ENCODE data around the gene SLC6A17.

The SLC6A17 gene

DNA sequence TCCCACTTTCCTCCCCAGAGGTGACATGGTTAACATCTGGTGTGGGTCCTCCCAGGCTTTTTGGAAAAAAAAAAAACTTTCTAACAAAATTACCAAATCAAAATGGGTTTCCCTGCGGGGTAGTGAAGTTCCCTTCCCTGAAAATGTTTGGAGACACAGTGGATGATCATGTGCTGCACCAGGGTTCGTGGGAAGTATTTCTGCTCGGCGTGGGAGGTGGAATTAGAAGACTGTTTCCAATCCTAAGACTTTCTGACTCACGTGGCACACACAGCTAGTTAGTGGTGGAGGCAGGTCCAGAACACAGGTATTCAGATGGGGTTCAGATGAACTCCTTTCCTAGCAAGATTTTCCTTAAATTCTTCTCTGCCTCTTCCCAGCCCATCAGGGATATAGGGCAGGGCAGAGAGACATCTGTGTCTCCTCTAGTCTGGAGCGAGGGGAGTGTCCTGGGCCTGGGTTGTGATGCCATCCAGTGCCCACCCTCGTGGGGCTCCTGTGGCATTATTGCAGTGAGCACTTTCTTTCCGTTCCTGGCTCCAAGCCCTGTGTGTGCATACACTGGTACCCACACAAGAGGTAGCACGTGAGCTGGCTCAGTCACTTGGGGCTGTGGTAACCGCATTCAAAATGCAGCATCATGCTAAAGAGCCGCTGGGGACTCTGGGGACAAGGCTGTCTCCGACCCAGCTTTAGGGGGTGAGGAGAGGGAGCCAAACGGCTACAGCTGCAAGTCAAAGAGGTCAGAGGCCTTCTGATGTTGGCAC is 87.3 kb downstream of the SLC6A17 start:
- no peaks in the 10 kb centered on the region for H3K9me3 ChIP-seq (ENCODE audit: low read depth, low read length)
- TF ChIP-seq FOXP2 (optimal IDR thresholded peaks at IDR 0.05; ENCODE audit: control extremely low read depth, extremely low read length, insufficient read depth) (no peak), EZH2 (IDR thresholded peaks at IDR 0.05) (no peak), POLR2AphosphoS5 (IDR thresholded peaks at IDR 0.05; ENCODE audit: borderline replicate concordance, low read depth, low read length) (no peak)
- no peak for DNase-seq (ENCODE audit: low read depth, low spot score)
- H3K4me3 ChIP-seq, result no peak overlapping the region
- no peaks in the 10 kb centered on the region for H3K36me3 ChIP-seq (ENCODE audit: insufficient read depth, low read length)
- no peak overlapping the region for H3K27ac ChIP-seq
- no peak overlapping the region for H3K9ac ChIP-seq (ENCODE audit: insufficient read length)

DNA sequence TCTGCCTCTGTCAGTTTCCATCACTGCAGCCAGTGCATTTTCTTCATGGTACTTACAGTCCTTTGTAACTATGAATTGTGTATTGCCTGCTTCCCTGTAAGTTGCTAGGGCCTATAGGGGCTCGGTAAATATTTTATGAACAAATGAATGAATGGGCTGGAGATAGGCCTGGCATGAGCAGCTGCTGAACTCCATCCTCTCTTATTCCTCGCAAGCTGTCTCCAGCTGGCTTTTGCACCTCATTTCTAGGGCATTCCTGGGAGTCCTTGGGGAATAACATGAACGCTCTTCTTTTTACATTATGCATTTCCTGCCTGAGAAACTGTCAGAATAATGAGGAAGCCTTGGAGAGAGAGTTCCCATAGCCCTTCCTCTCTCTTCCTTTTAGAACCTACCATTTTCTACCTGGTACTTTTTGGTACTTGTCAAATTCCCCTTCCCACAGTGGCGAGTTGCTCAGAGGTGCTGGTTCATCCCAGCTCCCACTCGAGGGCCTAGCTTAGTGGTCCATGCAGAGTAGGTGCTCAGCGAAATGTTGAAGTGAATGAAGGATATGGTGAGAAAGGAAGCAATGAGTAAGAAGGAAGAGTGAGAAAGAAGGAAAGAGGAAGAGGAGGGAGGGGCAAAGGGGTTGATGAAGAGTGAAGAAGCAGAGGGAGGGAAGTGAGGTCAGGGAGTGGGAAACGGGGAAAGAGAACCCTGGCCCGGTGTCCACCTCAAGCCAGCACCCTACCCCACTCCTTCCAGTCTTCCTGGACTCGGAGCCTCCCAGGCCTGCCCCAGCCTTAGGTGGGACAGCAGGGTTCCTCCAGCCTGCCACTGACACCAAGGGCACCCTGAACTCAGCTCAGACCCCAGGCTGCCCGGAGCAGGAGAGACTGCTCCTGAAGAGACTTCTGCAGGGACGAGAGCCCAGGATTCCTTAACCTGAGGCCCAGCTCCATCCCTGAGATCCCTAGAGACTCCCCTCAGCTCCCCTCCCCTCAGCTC is 89.4 kb downstream of the SLC6A17 start:
- no peak overlapping the region for H3K4me3 ChIP-seq
- no peaks in the 10 kb centered on the region for H3K36me3 ChIP-seq (ENCODE audit: insufficient read depth, low read length)
- DNase-seq (ENCODE audit: low read depth, low spot score), result no peak
- H3K9ac ChIP-seq (ENCODE audit: insufficient read length), result no peak overlapping the region
- H3K9me3 ChIP-seq (ENCODE audit: low read depth, low read length), result no peaks in the 10 kb centered on the region
- no peak overlapping the region for H3K27ac ChIP-seq
- no peak for TF ChIP-seq POLR2AphosphoS5 (IDR thresholded peaks at IDR 0.05; ENCODE audit: borderline replicate concordance, low read depth, low read length)
- TF ChIP-seq EZH2 (IDR thresholded peaks at IDR 0.05), result no peak
- no peak for TF ChIP-seq FOXP2 (optimal IDR thresholded peaks at IDR 0.05; ENCODE audit: control extremely low read depth, extremely low read length, insufficient read depth)

GRCh38 chr1:110240476-110241210 is 90.3 kb downstream of the SLC6A17 start:
- no peak overlapping the region for H3K27ac ChIP-seq
- no peak overlapping the region for H3K9ac ChIP-seq (ENCODE audit: insufficient read length)
- no peaks in the 10 kb centered on the region for H3K36me3 ChIP-seq (ENCODE audit: insufficient read depth, low read length)
- TF ChIP-seq EZH2 (IDR thresholded peaks at IDR 0.05) (no peak), POLR2AphosphoS5 (IDR thresholded peaks at IDR 0.05; ENCODE audit: borderline replicate concordance, low read depth, low read length) (no peak), FOXP2 (optimal IDR thresholded peaks at IDR 0.05; ENCODE audit: control extremely low read depth, extremely low read length, insufficient read depth) (no peak)
- no peak for DNase-seq (ENCODE audit: low read depth, low spot score)
- no peak overlapping the region for H3K4me3 ChIP-seq
- no peaks in the 10 kb centered on the region for H3K9me3 ChIP-seq (ENCODE audit: low read depth, low read length)

DNA sequence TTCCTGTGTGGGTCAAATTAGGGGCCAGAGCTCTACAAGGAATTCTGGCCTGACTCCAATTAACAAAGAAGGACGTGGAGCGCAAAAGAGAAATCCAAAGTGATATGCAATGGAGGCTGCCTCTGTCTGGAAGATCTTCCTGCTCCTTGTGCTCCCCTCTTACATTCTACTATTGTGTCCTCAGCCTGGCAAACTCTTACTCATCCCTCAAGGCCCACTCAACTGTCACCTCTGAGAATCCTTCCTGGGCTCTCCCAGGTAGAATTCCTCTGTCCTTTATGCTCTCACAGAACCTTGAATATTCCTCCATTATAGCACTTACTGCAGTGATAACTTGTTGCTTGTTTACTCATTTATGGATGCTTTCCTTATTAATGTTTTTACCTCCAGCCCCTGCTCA is 91.2 kb downstream of the SLC6A17 start:
- H3K27ac ChIP-seq, result no peak overlapping the region
- TF ChIP-seq FOXP2 (optimal IDR thresholded peaks at IDR 0.05; ENCODE audit: control extremely low read depth, extremely low read length, insufficient read depth), result no peak
- no peak for TF ChIP-seq POLR2AphosphoS5 (IDR thresholded peaks at IDR 0.05; ENCODE audit: borderline replicate concordance, low read depth, low read length)
- TF ChIP-seq EZH2 (IDR thresholded peaks at IDR 0.05), result no peak
- DNase-seq (ENCODE audit: low read depth, low spot score), result no peak

DNA sequence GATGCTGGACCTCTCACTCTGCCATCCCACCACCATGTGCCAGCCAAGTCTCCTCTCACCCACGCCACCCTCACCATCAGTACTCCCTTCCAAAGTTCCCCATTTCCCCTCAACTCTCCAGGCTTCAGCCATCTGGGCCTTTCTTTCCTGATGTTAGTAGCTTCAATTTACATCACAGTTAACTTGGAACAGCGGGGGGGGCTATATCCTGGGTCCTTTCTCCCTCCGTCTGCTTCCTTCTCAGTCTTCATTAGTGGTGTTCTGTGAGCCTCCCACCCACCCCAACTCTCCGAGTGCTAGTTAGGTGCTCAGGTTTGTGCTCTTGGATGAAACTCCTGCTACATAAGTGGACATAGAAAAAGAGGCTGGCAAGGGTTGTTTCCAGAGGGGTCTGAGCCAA is 91.8 kb downstream of the SLC6A17 start:
- no peak for DNase-seq (ENCODE audit: low read depth, low spot score)
- TF ChIP-seq EZH2 (IDR thresholded peaks at IDR 0.05) (no peak), FOXP2 (optimal IDR thresholded peaks at IDR 0.05; ENCODE audit: control extremely low read depth, extremely low read length, insufficient read depth) (no peak), POLR2AphosphoS5 (IDR thresholded peaks at IDR 0.05; ENCODE audit: borderline replicate concordance, low read depth, low read length) (no peak)
- H3K27ac ChIP-seq, result no peak overlapping the region

More for the DNA sequence above, 91.2 kb downstream of the SLC6A17 start:
- Histone ChIP-seq H3K9me3 (ENCODE audit: low read depth, low read length) (no peaks in the 10 kb centered on the region), H3K36me3 (ENCODE audit: insufficient read depth, low read length) (no peaks in the 10 kb centered on the region), H3K9ac (ENCODE audit: insufficient read length) (no peak overlapping the region), H3K4me3 (no peak overlapping the region)

DNA sequence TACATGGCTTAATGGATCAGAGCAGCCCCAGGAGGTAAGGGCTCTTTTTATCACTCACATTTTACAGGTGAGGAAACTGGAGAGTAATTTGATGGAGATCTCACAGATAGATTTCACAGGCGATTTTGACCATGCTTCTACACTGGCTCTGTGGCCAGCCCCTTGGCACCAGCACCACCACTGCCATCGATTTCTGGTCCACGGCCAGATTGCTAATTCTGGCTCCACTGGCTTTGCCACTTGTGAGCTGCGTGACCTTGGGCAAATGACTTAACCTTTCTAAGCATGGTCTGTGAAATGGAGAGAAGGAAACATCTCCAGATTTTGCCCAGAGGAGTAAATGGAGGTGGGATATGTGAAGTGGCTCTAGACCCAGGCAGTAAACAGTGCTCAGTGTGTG is 92.4 kb downstream of the SLC6A17 start:
- no peaks in the 10 kb centered on the region for H3K36me3 ChIP-seq (ENCODE audit: insufficient read depth, low read length)
- no peak overlapping the region for H3K27ac ChIP-seq
- no peak for DNase-seq (ENCODE audit: low read depth, low spot score)
- TF ChIP-seq FOXP2 (optimal IDR thresholded peaks at IDR 0.05; ENCODE audit: control extremely low read depth, extremely low read length, insufficient read depth) (no peak), POLR2AphosphoS5 (IDR thresholded peaks at IDR 0.05; ENCODE audit: borderline replicate concordance, low read depth, low read length) (no peak), EZH2 (IDR thresholded peaks at IDR 0.05) (no peak)
- no peak overlapping the region for H3K4me3 ChIP-seq
- H3K9me3 ChIP-seq (ENCODE audit: low read depth, low read length), result no peaks in the 10 kb centered on the region
- no peak overlapping the region for H3K9ac ChIP-seq (ENCODE audit: insufficient read length)

More for the DNA sequence above, 91.8 kb downstream of the SLC6A17 start:
- Histone ChIP-seq H3K36me3 (ENCODE audit: insufficient read depth, low read length) (no peaks in the 10 kb centered on the region), H3K9ac (ENCODE audit: insufficient read length) (no peak overlapping the region), H3K4me3 (no peak overlapping the region), H3K9me3 (ENCODE audit: low read depth, low read length) (no peaks in the 10 kb centered on the region)

DNA sequence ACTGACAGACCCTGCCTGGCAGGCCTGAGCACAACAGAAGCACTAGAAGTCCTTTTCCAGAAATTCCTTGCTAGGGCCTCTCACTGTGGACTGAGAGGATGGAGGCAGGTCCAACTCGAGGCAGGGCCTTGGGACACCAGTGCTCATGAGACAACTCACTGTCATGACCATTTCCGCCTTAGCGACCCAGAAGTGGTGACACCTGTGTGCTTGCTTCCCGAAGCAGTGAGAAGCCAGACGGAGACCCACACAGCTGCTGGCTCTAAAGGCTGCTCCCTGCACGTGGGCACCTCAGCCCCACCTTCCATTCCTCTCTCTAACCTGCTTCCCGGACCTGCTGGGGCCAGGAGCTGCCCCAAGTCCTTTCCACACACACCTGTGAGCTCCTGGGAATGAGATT is 92.9 kb downstream of the SLC6A17 start:
- H3K27ac ChIP-seq, result no peak overlapping the region
- no peak for DNase-seq (ENCODE audit: low read depth, low spot score)
- H3K9me3 ChIP-seq (ENCODE audit: low read depth, low read length), result no peaks in the 10 kb centered on the region
- H3K36me3 ChIP-seq (ENCODE audit: insufficient read depth, low read length), result no peaks in the 10 kb centered on the region
- TF ChIP-seq POLR2AphosphoS5 (IDR thresholded peaks at IDR 0.05; ENCODE audit: borderline replicate concordance, low read depth, low read length) (no peak), FOXP2 (optimal IDR thresholded peaks at IDR 0.05; ENCODE audit: control extremely low read depth, extremely low read length, insufficient read depth) (no peak), EZH2 (IDR thresholded peaks at IDR 0.05) (no peak)
- H3K9ac ChIP-seq (ENCODE audit: insufficient read length), result no peak overlapping the region
- no peak overlapping the region for H3K4me3 ChIP-seq

All from SK-N-MC (cell line).